Activated CD4-positive, alpha-beta T cell treated with anti-CD3 and anti-CD28 coated beads, Interleukin-10, Interleukin-2, amounts not matched to agents 100 ng/mL and 50 ng/mL, durations not matched to agents 16 hours and 8 hours (primary cell): ENCODE measurements around the gene PRKCZ.

ENCODE experiments used
- DNase-seq: peaks from one replicate; pipeline ENCODE4 v3.0.0-alpha.2; 2020

PRKCZ gene

DNA sequence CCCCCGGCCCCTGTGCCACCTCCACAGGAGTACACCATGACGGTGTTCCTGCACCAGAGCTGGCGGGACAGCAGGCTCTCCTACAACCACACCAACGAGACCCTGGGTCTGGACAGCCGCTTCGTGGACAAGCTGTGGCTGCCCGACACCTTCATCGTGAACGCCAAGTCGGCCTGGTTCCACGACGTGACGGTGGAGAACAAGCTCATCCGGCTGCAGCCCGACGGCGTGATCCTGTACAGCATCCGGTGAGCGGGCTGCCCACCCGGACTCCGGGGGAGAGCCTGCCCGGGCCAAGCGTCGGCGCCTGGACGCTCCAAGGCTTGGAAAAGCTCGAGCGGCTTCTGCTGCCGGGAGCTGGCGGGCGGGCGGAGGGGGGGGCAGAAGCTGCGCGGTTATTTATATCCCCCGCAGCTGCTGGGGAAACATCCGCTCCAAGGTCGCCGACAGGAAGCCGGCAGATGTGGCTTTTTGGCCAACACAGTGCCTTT is 24.7 kb upstream of the PRKCZ start:
- DNase-seq, result no peak

- DNase-seq, result no peak
Observed at GRCh38 chr1:2027961-2028583, 22.1 kb upstream of the PRKCZ start.

DNA sequence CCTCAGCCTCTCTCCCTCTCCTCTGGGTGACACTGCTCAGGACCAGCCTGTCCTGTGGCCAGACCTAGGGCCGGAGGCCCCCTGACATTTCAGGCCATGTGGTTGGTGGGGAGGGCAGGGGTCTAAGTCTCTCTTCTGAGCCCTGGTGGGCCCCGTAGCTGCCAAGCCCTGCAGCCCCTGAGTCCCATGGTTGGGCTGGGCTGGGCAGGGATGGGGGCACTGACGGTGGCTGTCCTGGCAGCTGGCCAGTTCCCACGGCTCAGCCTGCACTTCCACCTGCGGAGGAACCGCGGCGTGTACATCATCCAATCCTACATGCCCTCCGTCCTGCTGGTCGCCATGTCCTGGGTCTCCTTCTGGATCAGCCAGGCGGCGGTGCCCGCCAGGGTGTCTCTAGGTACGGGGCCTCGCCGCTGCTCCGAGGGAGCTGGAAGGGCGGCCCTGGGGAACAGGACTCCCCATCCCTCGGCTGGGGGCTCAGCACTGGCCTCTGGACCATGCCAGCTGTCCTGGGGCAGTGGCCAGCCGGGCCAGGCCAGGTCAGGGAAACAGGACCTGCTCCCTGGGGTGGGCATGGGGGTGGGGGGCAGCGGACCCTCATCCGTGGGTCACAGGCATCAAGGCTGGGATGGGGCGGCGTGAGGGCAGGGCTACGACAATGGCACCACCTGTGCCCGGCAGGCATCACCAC is 21.2 kb upstream of the PRKCZ start:
- DNase-seq, result no peak

DNA sequence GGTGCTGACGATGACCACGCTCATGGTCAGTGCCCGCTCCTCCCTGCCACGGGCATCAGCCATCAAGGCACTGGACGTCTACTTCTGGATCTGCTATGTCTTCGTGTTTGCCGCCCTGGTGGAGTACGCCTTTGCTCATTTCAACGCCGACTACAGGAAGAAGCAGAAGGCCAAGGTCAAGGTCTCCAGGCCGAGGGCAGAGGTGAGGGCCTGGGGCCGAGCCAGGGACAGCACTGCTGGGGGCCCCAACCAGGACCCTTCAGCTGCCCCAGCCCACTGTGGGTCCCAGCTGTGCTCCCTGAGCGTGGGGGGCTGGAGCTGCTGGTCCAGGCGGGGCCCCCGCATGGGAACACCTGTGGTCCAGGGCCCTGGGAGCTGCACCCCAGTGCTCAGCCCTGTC is 20.6 kb upstream of the PRKCZ start:
- DNase-seq, result no peak

- no peak for DNase-seq
Observed at GRCh38 chr1:2030076-2030871, 19.9 kb upstream of the PRKCZ start.

DNA sequence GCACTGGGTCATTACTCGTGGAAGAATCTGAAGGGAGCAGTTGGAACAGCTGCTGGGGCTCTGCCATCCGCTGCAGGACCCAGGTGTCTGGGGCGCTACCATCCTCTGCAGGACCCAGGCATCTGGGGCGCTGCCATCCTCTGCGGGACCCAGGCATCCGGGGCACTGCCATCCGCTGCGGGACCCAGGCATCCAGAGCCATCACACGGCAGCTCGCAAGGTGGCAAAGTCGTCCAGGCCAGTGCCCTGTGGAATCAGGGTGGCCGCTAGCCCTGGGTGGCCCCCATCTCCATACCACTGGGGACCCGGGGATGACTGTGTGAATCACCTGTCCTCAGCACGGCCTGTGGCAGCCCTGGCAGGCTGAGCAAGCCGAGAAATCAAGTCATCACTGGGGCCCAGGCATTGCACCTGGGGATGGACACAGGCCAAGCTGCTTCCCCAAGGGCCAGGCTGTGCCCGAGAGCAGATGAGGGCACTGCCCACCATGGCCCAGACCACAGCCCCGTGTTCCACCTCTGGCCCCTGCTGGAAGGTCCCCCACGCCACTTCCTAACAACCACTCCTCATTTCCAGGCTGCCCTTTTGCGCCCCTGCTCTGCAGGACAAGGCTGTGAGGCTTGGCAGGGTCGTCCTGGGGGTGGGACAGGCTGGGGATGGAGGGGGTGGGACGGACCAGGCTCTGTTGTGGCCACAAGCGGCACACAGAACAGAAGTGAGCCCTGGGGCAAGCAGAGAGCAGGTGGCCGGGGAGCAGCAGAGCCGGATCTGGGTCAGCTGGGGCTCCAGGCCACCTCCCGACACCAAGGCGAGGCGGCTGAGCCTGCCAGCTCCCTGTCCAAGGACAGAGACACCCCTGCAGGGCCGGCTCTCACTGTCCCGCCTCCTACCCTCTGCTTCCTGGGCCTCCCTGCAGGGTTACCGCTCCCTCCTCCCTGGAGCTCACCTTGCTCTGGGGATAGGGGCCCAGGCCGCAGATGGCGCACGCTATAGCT is 18.4 kb upstream of the PRKCZ start:
- DNase-seq, result no peak

GRCh38 chr1:2032737-2033136 is 17.5 kb upstream of the PRKCZ start:
- no peak for DNase-seq

DNA sequence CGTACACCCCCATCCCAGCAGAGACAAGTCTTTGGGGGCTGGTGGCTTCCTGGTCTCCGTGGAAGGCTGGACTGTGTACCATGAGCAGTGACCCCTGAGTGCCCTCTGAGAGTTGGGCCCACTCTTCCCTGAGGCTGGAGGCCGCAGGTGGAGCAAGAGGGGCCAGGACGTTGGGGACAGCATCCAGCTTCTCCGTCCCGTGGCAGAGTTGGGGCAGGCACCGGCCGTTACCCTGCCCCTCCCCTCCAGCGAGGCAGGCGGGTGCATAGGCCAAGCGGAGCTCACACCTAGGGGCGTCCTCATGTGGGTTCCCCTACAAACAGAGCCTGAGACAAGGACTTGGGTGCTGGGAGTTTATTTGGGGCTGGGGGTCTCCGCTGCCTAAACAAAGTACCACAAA is 17.0 kb upstream of the PRKCZ start:
- no peak for DNase-seq

GRCh38 chr1:2036287-2036686 is 13.9 kb upstream of the PRKCZ start:
- no peak for DNase-seq

GRCh38 chr1:2037314-2037979 is 12.8 kb upstream of the PRKCZ start:
- no peak for DNase-seq

GRCh38 chr1:2038229-2038628 is 12.0 kb upstream of the PRKCZ start:
- no peak for DNase-seq

DNA sequence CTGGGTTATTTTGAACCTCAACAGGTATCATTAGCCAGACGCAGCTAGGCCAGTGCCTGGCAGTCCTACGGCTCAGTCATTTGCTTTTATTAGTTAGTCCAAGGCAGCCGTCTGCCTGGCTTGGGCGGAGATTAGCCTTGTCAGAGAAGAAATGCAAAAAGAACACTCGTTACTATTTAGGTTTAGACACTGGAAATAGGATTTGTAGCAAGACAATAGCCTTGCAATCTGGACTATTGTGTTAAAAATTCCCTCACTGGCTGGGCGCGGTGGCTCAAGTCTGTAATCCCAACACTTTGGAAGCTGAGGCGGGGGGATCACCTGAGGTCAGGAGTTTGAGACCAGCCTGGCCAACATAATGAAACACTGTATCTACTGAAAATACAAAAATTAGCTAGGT is 11.0 kb upstream of the PRKCZ start:
- DNase-seq, result no peak

DNA sequence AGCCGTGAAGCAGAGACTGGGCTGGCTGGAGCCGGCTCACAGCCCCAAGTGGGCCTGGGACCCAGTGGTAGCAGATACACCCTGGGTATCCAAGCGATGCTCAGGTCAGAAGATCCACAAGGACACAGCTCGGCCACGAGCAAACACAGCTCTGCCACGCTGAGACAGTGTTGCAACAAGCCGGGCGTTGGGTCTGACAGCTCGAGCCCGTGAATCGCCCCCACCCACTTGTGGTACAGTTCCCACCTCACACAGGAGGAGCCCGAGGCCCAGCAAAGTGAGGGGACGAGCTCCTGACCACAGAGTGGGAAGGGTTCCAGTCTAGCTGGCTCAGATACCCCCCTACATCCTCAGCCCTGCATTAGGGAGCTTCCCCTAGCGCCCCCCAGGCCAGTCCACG is 8.9 kb upstream of the PRKCZ start:
- no peak for DNase-seq

- no peak for DNase-seq
Observed at GRCh38 chr1:2041887-2042286, 8.3 kb upstream of the PRKCZ start.

DNA sequence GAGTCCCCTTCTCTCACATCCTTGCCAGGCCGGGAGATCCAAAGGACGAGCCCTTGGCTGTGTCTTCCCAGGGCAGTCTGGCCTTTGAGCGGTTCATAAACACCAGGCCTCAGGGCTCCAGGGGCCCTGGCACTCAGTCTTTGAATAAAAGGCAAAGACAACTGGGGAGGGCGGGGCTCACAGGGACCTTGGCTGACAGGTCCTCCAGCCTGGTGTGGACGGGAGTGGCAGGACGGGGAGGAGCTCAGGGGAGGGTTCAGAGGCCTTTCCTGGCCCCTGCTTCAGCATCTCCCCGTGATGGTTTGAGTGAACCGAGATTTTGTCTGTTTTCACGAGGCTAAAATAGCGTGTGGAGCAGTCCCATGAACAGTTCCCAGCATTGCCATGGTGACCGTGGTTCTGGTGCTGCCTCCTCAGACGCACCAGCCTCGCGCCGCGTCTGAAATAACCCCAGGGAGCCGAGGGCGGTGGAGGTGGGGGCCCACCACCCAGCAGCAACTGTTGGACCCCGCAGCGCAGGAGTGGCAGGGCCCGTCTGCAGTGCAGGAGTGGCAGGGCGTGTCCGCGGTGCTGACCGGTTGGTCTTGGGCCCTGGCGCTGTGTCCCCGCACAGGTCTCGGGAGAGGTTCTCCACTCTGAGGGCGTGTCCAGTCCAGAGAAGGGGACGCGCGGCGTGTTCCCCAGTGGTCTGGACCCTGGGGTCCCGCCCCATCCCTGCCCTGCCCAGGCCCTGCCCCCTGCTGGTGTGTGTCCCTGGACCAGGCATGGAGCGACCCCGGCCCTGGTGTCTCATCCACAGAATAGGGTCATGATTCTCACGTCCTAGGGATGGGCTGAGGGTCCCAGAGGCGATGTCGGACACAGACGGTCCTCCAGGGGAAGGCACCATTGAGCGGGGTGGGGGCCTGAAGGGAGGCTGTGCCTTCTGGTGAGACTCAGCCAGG is 7.1 kb upstream of the PRKCZ start:
- DNase-seq, result no peak

DNA sequence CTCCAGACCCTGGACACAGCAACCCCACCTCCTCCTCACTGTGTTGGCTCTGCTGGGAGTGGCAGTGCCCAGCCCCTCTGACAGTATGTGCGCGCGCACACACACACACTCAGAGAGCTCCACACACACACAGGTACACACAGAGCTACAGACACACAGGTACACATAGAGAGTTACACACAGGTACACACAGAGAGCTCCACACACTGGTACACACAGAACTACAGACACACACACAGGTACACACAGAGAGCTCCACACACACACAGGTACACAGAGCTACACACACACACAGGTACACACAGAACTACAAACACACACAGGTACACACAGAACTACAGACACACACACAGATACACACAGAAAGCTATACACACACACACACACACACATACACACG is 6.3 kb upstream of the PRKCZ start:
- no peak for DNase-seq

DNA sequence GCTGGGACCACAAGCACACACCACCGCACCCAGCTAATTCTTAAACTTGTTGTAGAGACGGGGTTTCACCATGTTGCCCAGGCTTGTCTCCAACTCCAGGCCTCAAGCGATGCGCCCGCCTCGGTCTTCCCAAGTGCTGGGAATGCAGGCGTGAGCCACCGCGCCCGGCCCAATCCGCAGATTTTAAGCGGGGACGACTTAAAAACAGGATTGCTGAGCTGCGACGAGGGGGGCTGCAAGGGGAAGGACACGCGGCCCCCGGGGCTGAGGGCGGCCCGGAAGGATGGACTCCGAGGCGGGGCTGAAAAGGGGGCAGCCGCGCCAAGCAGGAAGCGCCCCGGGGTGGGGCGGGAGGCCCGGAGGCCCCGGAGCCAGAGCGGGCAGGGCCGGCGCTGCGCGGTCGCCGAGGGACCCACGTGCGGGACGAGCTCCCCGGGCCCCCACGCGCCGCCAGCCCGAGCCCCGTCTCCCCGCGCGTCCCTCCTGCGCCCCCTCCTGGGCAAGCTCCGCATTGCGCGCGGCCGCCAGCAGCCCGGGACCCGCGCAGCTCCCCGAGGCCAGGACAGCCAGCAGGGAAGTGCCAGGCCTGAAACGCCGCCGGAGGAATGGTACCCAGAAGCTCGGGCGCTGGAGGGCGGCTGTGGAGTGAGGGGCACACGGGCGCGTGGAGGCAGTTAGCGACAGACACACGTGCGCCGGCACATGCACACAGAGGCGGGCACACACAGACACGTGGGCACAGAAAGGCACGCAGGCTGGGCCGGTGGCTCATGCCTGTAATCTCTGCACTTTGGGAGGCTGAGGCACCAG is 5.5 kb upstream of the PRKCZ start:
- peak; percentile 74 for DNase-seq

- no peak for DNase-seq
Observed at GRCh38 chr1:2045468-2046173, 4.6 kb upstream of the PRKCZ start.

- peak; percentile 55 for DNase-seq
Observed at GRCh38 chr1:2046174-2046917, 3.9 kb upstream of the PRKCZ start.
